CD4-positive, alpha-beta T cell treated with Interleukin-15 for 4 hours (primary cell): Measurements from ENCODE around the gene IPO4.

Experiments used
- DNase-seq: peaks from one replicate; pipeline ENCODE4 v3.0.0-alpha.2; 2020; ENCODE audit warnings: low spot score

Gene IPO4

DNA sequence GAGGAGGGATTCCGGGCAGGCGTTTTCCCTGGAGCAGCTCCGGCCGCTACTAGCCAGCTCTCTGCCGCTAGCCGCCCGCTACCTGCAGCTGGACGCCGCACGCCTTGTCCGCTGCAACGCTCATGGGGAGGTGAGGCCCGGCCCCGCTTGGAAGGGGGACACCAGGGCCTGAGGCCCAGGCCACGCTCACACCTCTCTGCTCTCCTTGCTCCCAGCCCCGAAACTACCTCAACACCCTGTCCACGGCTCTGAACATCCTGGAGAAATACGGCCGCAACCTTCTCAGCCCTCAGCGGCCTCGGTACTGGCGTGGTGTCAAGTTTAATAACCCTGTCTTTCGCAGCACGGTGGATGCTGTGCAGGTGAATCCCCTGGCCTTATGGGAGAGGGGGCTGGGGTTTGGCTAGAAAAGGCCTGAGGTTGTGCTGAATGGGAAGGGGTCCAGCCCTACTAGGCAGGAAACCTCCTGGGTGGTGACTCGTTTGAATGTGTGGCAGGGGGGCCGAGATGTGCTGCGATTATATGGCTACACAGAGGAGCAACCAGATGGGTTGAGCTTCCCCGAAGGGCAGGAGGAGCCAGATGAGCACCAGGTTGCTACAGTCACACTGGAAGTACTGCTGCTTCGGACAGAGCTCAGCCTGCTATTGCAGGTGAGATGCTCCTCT is 40.7 kb downstream of the IPO4 start:
- no peak for DNase-seq

GRCh38 chr14:24146978-24147760 is 41.4 kb downstream of the IPO4 start, which contains the start of gene RNF31:
TSS of gene RNF31 (plus strand) at chr14:24147498. CDS start at chr14:24147699, 201 bp downstream.
- peak; percentile 96 for DNase-seq

DNA sequence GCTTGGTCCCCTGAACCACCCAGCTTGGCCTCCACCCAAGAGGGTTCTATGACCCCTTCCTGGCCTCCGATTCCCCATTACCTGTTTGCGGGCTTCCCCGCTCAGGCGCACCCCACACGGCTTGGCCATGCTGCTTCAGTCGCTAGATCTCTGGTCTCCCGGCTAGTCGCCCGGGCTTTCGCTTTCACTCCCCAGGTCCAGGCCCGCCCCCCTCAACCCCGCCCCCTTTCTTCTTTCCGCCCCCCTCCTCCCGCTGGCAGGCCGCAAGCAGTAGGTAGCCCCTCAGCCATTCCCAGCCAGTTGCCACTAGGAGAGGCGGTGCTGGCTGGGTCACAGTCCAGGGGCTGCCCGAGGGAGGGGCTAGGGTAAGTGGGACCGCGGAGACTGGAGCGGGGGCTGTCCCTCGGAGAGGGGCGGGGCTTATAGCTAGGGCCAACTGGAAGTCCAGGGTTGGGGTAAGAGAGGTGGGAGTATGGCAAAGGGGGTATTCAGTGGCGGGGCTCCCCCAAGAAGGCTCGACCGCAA is 42.1 kb downstream of the IPO4 start, which contains the start of gene PSME2:
Gene PSME2 (minus strand): TSS at position 158 of the 525 bp plus-strand sequence. CDS start 29 bp downstream, at position 129.
- peak; percentile 88 for DNase-seq

- DNase-seq: no peak
Observed at GRCh38 chr14:24145690-24146452, 42.7 kb downstream of the IPO4 start.

GRCh38 chr14:24145219-24145618 is 43.4 kb downstream of the IPO4 start:
- no peak for DNase-seq

GRCh38 chr14:24144451-24144850 is 44.2 kb downstream of the IPO4 start:
- DNase-seq: no peak

DNA sequence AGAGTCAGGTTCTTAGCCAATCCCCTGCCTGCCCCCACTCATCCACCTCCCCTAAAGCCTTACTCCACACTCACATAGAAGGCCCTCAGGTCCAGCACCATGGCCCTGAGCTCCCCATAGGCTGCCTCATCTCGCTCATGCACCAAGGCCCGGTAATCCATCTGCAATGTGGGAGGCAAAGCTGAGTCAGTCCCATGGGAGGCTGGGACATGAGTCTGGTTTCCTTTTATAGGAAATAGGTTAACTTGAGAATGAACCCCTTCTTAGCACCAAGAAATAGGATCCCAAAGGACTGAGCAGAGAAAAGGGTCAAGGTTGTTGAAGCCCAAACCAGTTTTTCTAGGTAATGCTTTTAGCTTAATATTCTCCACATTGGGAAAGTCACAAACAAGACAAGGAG is 45.1 kb downstream of the IPO4 start:
- DNase-seq: no peak

DNA sequence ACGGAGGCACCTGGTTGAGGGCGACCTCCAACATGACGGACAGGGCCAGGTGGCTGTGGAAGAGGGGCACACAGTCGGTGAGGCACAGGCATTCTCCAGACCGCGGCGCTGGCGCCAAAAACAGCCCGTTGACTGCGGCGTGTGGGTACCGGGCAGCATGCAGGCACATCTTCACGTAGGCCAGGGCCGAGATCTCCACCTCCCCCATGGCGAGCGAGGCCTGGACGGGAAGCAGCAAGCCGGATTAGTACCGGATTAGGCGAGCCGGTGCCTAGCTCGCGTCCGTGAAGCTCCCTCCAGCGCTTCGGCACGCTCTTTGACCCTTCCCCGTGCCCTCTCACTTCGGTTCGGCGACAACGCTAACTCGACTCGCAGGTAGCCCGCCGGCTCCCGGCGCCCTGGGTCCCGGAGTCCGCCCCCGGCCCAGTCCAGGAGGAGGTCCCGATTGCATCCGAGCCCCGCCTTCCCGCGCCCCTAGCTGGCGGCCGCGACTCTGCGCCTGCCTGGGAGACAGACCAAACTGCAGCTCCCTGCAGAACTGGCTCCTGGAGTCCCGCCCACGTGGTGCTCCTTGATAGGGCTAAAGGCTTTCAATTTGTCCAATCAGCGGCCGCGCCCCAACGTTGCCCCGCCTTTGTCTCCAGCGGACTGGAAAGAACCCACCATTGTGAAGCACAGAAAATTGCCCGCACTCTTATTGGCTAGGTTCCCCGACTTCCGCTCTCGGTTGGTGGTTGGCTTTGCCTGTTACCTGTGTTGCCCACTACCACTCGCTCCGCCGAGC is 47.3 kb downstream of the IPO4 start, which contains the start of gene EMC9:
Gene EMC9 (minus strand): TSS at position 495 of the 784 bp plus-strand sequence. CDS start 287 bp downstream, at position 208.
- DNase-seq: peak; percentile 99

DNA sequence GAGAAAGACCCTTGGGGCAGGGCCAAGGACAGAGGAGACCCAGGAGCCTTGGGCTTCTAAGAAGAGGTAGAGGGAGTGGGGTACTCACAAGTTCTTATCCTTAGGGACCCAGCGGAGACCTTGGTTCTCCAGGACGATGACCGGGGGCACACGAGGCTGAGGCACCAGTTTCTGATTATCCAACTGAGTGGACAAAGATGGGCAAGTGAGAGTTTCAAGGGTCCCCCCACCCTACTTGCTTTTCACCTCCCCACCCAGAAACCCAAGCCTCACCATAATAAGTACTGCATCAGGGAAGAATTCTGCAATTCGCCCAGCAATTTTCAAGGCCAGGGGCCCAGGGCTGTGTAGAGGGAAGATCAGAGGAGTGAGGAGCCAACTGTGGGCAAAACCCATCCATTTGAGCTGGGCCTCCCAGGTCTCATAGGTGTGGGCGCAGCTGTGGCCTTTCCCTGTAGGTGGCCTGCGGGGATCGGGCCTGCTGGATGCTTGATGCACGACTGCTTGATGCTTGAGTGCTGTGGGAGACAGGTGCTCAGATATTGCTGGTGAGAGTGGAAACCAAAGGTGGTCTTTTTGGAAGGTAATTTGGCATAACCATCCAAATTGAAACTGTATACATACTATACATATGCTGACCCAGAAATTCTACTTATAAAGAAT is 49.2 kb downstream of the IPO4 start:
- DNase-seq: peak; percentile 21

DNA sequence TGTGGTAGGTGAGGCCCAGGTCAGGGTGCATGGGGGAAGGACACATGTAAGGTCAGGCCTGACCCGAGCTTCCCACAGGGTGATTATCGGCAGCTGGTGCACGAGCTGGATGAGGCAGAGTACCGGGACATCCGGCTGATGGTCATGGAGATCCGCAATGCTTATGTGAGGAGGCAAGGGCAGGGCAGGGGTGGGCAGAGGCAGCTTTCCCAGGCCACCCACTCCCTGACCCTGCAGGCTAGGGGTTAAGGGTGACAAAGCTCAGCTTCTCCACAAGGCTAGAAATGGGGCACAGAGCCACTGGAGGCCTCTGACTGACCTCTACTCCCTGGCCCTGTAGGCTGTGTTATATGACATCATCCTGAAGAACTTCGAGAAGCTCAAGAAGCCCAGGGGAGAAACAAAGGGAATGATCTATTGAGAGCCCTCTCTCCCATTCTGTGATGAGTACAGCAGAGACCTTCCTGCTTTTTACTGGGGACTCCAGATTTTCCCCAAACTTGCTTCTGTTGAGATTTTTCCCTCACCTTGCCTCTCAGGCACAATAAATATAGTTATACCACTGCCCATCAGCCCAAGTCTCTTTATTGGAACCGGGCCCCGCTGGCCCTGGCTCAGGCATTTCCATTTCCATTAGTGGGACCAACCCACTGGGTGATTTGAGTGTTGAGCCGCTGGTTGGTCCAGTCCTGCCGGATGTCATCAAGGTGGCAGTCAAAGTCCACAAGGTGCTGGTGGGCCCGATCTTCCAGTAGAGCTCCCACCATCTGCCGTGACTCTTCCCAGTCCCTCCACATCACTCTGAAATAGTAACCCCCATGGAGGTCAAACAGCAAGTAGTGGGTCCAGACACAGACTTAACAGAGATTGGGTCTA is 50.0 kb downstream of the IPO4 start:
- DNase-seq: no peak

DNA sequence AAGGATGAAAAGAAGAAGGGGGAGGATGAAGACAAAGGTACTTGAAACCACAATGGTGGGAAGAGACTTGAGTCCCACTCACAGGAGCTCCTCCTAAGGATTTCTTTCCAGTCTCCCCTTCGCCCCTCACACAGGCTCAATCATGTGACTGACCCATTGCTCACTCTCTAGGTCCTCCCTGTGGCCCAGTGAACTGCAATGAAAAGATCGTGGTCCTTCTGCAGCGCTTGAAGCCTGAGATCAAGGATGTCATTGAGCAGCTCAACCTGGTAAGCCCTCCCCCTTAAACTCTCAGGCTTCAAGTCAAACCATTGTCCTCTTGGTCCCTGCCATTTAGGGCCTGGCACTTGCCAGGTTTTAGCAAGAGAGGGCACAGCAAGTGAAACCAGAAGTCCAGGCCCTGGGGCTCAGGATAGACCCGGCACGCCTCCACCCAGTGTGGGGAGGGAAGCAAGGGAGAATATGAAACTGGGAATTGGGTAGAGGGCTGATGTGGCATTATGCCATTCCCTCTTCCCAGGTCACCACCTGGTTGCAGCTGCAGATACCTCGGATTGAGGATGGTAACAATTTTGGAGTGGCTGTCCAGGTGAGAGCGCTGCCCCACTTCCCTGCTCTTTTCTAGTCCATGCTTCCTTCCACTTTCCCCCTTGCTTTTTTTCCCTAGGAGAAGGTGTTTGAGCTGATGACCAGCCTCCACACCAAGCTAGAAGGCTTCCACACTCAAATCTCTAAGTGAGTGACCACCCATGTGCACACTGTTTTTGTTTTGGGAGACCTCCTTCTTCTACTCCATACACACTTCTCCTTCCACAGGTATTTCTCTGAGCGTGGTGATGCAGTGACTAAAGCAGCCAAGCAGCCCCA is 50.9 kb downstream of the IPO4 start:
- no peak for DNase-seq

DNA sequence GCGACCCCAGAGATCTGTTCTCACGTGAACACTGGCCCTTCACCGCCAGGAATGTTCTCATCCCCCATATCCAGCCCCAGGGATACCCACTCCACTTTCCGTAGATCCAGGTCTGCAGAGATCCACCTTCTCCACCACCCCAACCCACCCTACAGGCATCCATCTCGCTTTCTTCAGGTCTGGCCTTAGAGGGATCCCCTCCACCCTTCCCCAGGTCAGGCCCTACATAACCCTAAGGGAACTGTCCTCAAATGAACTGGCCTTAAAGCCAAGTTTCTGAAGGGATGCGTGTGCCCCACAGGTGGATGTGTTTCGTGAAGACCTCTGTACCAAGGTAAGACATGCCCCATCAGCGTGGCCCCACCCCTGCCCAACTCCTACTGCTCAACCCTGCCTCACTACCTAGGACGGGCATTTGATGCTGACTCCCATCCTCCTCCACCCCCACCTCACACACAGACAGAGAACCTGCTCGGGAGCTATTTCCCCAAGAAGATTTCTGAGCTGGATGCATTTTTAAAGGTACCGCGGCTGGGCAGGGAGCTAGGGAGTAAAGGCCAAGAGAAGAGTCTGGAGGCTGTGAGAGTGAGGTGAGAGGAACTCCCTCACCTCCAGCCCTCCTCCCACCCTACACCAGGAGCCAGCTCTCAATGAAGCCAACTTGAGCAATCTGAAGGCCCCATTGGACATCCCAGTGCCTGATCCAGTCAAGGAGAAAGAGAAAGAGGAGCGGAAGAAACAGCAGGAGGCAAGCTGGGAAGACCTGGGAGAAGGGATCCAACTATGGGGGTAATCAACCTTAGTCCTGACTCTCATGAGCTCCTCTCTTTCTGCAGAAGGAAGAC is 51.7 kb downstream of the IPO4 start:
- no peak for DNase-seq

- peak; percentile 95 for DNase-seq
Observed at GRCh38 chr14:24135834-24136683, 52.6 kb downstream of the IPO4 start, which contains the start of gene PSME1. TSS of gene PSME1 (plus strand) at chr14:24136194. CDS start at chr14:24136263, 69 bp downstream.

DNA sequence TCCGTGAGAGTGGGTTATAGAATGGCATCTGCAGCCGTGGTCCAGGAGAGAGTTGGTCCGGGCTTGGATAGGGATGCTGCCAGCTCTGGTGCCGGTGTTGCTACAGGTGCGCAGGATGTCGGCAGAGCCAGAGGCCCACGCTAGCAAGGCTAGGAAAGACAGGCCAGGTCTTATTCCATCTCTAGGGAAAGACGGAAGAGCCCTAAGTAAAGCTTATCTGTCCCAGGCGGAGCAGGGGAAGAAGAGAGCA is 53.1 kb downstream of the IPO4 start:
- no peak for DNase-seq

- DNase-seq: no peak
Observed at GRCh38 chr14:24133735-24134134, 54.9 kb downstream of the IPO4 start.

DNA sequence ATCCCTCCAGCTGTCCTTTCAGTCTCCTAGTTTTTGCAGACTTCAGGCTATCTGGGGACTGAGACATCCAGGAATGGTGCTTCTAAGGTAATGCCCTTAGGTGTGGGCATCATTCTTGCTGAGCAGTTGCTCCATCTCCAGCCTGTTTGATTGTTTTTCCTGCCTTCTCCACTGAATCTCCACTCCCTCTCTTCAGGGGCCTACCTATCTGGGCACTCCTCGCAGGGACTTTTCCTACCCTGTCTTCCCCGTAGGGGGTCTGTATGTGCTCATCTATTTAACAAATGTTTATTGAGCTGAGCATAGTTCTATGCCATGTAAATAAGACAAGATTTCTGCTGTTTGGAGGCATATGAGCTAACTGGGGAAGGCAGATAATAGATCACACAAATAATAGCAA is 55.6 kb downstream of the IPO4 start:
- DNase-seq: no peak

GRCh38 chr14:24132061-24132685 is 56.4 kb downstream of the IPO4 start:
- DNase-seq: peak; percentile 29
